ENCODE results near the gene NSD1.

NSD1 gene

DNA sequence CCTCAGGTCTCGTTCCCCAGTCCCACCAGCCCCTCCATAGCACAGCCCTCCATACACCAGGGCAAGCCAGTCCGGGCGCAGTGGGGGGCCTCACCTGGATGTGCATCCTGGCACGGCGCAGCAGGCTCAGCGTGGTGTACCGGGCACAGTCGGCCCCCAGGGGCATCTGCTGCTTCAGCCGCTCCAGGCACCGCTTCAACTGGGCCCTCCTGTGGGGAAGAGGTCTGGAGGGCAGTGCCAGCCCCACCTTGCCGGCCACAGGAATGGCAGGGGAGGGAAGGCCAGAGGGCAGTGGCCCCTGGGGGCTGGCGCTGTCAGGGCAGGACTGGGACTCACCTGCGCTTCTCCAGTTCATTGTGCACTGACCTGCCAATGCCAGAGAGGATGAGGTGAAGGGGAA lies 176.8 kb downstream of the NSD1 start:
- DNase-seq = no peak

DNA sequence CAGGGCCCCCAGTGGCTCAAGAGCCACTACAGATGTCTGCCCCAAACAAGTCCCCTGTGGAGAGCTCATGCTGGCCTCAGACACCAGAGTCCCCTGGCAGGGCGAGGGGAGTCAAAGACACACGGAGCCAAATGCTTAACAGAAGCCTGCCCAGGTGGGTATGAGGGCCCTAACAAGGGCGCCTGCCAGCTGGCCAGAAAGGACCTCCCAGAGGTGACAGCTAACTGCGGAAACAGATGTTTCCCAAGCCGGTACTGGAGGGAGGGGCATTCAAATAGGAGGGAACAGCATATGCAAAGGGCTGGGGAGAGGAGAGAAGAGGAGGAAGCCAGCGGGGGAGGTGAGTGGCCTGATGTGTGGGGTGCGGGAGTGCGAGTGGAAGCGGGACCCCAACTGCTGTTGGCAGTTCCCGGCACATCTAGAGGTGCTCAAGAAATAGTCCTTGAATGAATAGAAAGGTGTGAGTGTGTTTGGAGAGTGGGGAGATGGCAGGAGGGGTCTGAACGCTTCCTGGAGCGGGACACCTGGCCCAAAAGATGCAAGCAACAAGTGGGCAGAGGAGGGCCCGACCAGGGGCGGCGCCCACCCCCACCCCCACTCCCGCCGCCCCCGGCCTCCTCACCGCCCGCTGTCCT lies 177.3 kb downstream of the NSD1 start:
- DNase-seq = no peak

DNA sequence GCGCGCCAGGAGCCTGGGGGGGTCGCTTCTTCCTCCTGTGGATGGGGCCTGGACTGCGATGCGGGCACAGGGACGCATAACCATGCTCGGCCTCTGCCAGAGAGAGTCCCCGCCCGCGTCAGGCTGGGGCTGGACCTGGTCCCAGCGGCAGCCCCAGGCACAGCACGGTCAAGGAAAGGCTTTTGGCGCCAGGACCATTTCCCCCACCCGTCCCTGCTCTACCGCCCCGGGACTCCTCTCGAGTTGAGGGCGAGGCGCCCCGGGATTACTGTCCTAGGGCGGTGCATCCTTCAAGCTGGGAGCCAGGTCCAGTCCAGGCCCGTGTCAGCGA lies 177.8 kb downstream of the NSD1 start:
- DNase-seq = no peak

DNA sequence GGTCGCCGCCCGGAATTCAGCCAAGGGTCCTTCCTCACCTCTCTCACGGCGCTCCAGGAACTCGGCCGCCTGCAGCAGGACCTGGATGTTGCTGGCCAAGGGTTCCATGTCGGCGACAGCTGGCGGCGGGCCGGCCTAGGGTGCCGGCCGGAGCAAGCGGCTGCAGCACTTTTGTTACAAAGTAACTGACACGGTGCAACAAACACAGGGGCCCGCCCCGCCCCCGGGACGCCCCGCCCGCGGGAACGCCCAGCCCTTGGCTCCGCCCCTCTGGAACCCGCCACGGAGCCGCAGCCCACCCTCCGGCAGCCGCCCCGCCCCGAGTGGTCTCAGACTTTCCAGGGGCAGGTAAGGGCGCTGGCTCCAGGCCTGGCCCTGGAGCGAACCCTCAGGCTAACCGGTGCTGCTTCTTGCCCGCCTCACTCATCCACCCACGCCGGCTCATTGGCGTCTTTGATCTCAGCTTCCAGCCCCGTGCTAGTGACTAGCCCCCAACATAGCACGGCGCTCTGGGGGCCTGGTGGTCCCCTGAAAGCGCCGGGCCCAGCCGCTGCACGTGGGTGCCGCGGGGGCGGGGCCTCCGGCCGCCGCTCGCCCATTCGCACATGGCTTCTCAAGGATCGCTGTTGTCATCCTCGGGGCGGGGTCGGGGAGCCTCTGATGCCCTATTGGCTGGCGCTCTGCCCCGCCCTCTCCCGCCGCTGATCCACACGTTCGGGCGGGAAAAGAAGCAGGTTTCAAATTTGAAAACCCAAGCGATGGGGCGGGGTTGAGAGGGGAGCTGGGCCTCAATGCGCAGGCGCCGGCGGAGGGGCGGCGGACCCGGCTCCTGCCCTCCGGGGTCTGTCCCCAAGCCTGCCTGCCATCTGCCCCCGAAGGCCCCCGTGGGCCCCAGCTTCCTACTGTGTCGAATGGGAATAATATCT lies 178.4 kb downstream of the NSD1 start, which contains the start of gene MXD3:
TSS of gene MXD3 (minus strand) at position 176 of the 926 bp plus-strand sequence. CDS start at position 108, 68 bp downstream.
- DNase-seq = peak; percentile 96

DNA sequence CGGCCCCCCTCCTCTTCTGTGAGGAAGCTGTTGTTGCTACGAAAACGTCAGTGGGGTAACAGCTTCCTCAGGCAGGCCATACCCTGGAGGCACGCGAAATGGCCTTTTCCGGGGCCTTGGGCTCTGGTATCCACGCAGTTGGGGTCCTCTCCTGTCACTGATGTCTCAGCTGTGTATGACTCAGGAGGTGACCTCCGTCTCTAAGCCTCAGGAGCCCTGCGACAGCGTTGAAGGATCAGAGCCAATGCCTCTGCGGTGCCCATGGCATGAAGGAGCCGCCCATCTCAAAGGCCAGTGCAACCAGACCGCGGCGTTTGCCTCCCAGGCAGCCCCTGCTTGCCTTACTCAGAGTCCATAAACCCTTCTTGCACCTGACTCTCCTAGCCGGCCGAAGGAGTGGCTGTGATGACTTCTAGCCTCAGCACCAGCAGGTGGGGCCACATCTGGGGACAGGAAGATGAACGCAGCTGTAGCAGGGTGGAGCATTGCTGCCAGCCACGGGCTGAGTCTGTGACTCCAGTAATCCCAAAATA lies 179.1 kb downstream of the NSD1 start:
- DNase-seq = no peak

DNA sequence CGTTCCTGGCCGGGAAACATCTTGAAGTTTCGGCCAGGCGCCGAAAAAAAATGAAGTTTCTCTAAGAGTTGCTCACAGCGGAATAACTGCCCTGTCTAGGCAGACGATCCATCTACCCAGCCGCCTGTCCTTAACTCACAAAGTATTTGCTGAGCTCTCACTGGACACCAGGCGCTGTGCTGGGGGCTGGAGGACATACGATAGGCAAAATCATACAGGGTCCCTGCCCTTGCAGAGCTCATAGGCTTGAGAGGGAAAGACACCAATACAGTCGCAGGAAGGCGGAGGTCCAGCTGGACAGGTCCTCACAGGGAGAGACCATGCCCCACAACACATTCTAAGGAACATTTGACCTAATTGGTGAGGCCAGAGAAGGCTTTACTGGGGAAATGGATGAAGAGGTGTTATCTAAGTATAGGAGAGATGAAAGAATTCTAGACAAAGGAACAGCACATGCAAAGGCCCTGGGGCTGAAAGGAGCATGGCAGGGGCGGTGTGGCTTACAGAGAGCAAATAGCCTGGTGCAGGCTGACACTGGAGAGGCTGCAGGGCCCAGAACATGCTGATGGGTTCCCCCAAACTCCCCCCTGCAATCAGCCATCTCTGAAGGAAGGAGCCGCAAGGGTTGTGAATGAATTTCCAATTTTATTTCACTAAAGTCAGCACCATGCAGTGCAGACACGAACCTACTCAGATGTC lies 180.1 kb downstream of the NSD1 start:
- DNase-seq = no peak

DNA sequence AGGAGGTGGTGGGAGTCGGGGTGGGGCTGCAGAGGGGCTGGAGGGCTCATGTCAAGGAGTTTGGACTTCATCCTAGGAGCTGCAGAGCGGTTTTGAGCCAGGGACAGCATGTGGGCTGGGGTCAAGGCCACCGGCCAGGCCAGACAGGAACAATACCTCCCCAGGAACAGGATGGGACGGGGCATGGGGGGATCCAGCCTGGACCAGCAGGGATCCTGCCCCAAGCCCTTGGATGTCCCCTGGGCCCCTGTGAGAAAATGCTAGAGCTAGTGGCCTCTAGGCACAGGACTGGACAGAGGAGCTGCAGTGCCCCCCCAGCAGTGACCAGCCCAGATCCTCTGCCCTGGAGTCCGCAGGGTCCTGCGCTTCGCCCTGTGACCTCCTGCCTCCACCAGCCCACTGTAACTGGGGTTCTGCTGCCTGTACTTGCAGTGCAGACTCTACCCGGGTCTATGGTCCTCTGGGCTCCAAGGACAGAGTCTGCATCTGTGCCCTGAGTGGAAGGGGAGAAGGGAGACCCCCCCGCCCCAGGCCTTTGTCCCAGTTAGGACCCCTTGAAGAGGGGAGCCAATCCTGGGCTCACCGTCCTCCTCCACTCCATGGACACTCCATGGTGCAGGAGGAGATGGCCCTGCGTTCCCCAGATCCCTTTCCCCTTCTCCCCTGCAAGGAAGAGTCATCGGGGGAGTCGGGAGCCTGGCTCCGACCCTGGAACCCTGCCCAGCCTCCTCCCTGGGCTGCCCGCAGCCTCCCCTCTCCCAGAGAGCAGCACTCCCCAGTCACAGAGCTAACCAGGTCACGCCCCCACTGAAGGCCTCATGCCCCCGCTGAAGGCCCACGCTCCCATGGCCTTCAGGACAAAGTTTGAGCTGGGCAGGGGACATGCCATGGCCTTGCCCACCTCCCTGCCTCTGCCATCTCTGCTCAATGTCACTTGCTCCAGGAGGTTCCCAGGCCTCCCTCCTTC lies 181.1 kb downstream of the NSD1 start:
- no peak for DNase-seq

DNA sequence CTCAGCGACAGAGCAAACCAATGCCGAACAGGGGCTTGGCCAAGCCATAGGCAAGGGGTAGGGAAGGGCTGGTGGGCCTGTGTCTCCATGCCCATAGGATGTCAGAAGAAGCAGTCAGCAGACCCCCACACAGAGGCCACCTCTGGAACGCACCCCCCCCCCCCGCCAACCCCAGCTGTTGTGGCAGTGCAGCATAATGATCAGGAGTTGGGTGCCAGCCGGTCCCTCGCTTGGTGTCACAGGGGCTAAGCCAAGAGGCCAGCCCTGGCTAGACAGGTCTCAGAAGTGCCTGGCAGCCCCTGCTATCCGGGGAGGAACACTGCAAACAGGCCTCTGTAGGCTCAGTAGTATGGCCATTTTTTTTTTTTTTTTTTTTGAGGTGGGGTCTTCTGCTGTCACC lies 181.8 kb downstream of the NSD1 start:
- DNase-seq = no peak

DNA sequence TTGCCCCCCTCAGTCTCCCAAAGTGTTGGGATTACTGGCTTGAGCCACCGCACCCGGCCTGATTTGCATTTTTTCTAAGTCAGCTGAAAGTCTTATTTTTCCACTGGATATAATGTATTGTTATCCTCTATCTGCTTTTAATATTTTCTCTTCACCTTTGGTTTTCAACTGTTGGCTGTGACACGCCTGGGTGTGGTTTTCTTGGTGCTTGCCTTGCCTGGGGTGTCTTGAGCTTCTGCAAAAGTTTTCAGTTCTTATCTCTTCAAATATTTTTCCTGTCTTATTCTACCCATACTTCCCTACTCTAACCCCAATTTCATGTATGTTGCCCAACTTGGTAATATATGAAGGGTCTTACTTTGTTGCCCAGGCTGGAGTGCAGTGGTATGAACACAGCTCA lies 182.4 kb downstream of the NSD1 start:
- no peak for DNase-seq

DNA sequence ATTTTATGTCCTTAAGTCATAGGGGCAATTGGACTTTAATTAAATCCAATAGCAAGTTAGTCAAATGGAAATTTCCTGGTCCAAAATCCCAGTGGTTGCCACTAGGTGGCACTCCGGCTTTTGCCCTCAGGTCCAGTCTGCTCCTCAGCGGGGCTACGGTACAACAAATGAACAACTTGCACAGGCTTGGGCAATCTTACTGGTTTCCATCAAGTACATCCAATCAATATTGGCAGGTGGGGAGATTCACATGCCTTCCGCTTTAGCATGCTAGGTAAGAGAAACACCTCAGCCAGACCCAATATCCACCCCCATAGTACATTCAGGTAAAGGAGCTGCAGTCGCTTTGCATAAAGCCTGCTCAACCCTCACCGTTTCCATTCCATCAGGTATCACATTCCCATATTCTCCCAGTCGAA lies 184.4 kb downstream of the NSD1 start:
- DNase-seq = peak; percentile 82

DNA sequence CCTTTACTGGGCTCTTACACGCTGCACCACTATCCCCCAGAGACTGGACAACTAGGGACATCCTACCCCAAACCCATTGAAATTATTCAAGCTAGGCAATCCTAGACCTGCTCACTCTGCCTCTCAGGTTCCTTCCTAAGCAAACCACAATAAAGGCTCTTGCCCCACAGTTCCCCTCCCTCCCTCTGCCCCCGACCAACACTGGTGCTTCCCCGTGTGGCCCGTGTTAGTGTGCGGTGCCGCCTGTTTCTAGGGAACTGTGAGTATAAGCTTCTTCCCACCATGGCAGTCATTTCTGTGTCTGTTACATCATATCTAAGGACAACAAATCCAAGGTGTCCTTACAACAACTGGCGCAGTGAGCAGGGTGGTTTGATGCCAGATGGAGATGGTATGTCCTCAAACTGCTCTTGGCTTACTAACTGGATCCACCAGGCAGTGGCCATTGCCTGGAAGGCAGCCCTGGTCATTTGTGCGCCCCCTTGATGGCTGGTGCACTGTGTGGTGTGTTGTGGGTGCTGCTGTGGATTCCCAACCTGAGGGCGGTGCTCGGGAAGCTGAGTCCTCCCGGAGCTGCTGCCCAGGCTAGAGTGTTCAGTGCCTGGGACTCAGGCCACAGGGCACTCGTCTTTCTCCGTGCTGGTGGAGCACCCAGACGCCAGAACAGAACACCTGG lies 186.5 kb downstream of the NSD1 start:
- no peak for DNase-seq

DNA sequence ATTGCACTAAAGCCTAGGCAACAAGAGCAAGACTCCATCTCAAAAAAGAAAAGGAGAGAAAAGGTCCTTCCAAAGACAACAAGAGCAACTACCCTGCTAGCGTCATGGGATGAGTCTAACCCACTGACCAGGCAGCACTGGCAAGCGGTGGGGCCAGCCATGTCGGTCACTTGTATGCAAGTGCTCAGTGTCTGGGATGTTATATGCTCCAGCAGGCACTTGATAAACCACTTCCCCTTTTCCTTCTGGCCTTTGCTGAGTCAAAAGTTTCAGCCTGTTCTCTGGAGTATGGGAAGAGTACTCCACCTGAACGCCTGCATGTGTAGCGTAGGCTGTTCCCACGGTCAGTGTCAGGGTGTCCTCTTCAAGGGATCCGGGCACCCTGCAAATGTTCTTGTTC lies 187.3 kb downstream of the NSD1 start:
- no peak for DNase-seq

DNA sequence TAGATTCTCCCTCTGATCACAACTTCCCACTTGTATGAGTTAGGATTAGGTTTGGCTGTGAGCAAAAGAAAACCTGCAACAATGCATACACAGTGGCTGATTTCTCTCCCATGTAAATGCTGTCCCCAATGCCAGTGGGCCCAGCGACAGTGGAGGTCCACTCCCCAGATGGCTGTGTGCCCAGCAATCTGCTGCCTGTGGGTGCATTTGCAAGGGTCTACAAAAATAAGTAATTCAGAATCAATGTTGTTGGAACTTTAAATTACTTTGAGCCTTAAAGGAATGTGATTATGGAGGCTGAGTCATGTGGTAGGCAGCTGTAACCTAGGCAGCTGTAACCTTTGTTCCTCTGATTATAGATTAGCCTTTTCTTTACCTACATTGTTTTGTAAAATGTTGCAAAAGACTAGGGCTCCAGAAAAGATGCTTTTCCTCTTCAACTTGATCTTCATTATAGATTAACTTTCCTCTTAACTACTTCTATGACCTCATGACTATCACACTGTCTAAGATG lies 192.4 kb downstream of the NSD1 start:
- DNase-seq = no peak

DNA sequence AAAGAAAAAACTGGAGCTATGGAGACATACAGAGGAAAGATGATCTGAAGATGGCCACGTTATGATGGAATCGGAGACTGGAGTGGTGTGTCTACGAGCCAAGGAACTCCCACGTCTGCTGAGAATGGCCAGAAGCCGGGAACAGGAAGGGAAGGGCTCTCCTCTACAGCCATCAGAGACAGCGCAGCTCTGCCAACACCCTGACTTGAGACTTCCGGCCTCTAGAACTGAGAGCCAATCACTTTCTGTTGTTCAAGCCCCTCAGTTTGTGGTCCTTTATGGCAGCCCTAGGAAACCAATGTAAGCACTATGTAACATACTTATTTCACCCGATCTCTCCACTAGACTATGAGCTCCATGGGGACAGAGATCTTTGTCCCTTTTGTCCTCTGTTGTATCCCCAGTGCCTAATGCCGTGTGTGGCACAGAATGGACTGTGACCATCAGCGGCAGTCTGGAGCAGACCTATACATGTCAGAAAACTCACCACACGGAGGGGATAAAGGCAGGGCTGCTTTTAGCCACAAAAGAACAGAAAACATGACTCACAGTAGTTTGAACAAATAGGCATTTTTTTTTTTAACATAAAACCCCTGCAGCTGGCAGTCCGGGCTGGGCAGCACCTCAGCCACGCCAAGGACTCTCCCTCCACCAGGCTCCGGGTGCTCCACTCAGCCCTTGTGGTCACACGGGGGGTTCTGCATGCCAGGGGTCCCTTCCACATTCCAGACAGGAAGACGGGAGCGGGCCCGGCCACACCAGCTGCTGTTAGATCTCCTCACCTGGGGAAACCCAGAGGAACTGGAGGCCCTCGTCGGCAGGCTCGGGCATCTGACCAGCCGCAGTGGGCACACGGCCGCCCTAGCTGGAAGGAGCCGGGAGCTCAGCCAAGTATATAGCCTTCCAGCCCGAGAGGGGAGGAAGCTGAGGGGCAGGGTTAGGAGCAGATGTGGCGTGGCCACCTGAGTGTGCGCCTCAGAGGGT lies 194.3 kb downstream of the NSD1 start:
- DNase-seq = peak; percentile 42

DNA sequence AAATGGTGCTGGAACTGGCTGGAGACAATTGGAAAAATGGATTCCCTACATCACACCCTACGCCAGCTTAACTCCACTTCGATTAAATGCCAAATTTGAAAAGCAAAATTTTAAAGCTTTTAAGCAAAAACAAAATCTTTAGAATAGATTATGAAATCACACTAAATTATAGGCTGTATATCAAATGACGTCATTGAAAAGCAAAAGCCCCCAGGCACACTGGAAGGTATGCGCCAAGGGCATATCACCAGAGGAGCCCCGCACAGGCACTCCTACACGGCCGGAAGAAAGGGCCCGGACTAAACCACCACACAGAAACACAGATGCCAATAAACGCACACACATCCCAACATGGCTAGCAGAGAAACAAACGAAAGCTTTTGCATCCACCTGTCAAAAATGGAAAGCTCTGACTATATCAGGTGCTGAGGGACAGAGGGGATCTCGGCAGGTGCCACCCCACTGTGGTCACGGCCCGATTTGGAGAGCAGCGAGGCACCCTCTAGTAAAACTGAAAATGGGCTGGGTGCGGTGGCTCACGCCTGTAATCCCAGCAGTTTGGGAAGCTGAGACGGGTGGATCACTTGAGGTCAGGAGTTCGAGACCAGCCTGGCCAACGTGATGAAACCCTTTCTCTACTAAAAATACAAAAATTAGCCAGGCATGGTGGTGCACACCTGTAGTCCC lies 195.1 kb downstream of the NSD1 start:
- no peak for DNase-seq

DNA sequence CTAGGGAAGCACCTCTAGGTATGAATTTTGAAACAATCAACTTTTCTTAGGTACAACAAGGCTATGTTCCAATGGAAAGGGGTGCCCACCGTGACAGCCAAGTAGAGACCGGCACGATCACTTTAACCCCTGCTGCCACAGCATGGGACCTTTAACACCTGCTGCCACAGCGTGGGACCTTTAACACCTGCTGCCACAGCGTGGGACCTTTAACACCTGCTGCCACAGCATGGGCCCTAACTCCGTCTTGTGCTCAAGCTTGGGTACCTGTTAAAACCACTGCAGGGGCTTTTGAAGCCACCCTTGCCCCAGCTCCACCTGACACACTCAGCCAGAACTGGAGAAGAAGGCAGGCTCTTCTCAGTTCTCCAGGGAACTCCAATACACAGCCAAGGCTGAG lies 196.3 kb downstream of the NSD1 start:
- DNase-seq = no peak

DNA sequence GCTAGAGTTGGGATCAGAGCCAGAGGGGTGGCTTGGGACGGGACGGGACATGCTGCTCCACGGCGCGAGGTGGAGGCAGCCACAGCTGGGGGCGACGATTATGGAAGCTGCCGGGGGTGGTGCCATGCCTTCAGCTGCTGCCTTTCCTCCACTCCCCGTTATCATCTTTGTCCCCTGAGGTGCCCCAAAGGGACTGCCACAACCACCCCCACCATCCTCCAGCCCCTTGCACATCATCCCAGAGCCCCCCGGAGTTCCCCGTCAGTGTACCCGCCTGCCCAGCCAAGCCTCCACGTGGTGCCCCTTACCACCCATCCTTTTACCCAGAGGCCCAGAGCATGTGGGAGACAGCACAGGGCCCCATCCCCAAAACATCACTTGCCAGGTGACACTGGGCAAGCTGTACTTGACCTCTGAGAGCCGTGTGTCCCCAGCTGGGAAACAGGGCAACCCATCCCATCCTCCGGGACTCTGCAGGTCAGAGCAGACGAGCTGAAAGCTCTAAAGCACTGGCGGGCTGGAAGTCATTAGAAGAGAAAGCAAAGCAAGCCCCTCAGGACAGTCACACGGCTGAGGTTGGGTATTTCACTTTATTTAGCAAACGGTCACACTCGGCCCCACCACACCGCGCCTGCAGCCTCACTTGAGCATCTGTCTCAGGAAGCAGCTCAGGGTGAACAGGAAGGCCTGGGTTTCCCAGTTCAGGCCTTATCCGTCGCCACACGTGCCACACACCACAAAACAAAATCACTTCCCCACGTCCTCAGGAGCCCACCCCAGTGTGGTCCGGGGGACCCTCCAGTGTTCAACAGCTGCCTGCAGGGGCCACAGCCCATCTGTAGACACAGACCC lies 197.6 kb downstream of the NSD1 start:
- DNase-seq = no peak

Data from CD4-positive, alpha-beta T cell treated with Interleukin-10 for 1 hour (primary cell).